Activated CD8-positive, alpha-beta memory T cell treated with anti-CD3 and anti-CD28 coated beads for 36 hours (primary cell): ENCODE measurements around the gene KRT76. TPM values are rescaled to one million over a fixed set of nuclear protein-coding genes. Genes with fewer than 3 reads are reported as not detected.
"Not testable (repeated sequence)": the region's sequence is repeated elsewhere in the genome, so short reads cannot be mapped to it uniquely, and the experiment has no call there.

Experiments used
- CTCF ChIA-PET: fragments of 350-600 bp; sonication (Branson Sonifier 250); formaldehyde crosslinking; loops from one replicate; lab custom pipeline; 2021; ENCODE audit warnings: antibody characterized with exemption; lab: Charles Lee
- POLR2A ChIA-PET: fragments of 350-600 bp; sonication (Branson Sonifier 250); formaldehyde crosslinking; loops from one replicate; lab custom pipeline; 2021; ENCODE audit warnings: antibody characterized with exemption; lab: Charles Lee
- total RNA-seq, 2 experiments: library from RNA; stranded (reverse); gene quantifications; one replicate each; pipeline ENCODE4 v1.2.3, GENCODE V29; 2021

Gene KRT76
- total RNA-seq, 2 experiments from 2014 or later, result not detected

DNA sequence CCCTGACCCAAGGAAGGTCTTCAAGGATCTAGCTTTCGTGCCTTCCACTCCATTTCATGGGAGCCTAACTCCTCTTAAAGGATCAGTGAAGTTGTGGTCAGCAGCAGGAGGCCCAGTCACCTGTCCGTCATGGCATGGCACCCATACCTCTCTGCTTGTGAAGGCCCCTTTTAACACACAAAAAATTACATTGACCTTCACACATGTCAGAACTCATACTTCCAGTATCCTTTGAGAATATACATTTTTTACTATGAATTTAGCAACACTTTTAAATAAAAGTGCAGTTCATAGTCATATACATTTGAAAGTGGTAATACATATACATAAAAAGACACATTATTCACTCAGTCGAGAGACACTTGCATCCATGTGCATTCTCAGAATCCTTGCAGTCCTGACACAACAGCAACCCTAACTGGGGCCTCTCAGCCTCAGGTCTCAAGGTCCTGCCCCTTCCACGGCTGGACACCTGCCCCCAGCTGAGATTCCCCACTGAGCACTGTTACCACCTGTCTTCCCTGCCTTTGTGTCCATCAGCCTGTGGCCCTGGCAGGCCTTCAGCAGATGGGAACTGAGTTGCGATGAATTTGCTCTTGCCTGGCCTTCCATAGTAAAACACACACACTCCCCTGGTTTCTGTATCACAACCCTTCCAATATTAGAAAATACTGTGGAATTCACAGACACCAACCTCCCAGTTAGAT lies 22.5 kb upstream of the KRT76 start:
- ChIA-PET CTCF (no interaction called here), POLR2A (interaction anchor here (0.6 kb wide), 1 partner anchor 677 kb away, joined by 3 read pairs; no protein-coding TSS in a partner anchor)

DNA sequence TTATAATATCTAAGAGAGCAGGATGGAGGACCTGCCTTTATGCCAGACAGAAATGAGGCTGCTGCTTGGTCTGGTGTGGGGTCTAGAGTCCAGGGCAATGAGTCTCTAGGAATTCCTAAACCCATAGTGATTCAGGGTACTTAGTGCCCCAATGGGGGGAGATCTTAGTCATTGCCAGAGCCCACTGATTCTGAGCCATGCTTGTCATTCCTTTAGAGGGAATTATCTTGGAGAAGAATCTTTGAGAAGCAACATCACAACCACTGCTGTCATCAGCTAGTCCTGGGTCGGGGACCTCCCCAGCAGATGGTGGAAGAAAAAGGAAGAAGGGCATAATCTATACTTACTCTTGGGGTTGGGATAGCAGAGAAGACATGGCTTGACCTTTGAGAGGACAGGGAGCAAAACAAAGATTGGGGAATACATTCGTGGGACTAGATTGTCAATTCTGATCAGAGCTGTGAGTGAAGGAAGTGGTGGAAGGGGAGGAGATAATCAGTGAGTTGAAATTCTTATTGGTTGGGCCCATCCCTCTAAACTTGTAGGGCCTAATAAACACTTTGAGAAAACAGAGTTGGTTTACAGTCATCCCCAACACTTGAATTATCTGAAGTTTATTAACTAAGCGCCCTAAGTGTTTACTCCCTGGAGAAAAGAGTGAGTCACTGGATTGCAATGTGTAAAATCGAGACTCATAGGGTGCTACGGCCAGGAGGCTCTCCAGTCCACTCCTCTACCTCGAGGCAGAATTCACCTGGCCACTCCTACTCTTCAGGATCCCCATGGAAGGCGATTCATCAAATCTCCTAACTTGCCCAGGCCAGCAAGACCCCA lies 21.7 kb upstream of the KRT76 start:
- ChIA-PET POLR2A (no interaction called here), CTCF (no interaction called here)

GRCh38 chr12:52798003-52798670 lies 21.0 kb upstream of the KRT76 start:
- POLR2A ChIA-PET, result no interaction called here

DNA sequence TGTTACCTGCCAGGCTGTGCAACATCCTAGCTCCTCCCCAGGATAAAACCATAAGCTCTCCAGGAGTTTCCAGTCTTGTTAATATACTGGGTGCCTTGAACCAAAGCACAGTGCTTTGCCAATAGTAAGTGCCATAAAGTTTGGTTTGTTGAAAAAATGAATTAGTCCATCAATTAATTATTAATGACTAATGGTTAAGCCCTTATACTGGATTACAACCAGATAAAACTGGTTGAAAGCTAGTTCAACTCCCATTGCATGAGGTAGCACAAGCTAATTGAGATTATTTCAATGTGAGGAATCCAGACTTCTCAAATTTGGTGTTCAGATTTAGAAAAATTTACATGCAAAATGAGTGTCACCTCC lies 20.4 kb upstream of the KRT76 start:
- POLR2A ChIA-PET, result no interaction called here
- CTCF ChIA-PET, result no interaction called here

More at GRCh38 chr12:52798003-52798670, 21.0 kb upstream of the KRT76 start:
- CTCF ChIA-PET, result no interaction called here

GRCh38 chr12:52796839-52797528 lies 19.8 kb upstream of the KRT76 start:
- CTCF ChIA-PET, result no interaction called here

GRCh38 chr12:52796429-52796794 lies 19.3 kb upstream of the KRT76 start:
- CTCF ChIA-PET, result interaction anchor here (1.1 kb wide), 1 partner anchor 89 kb away, joined by 3 read pairs; no protein-coding TSS in a partner anchor
- POLR2A ChIA-PET, result no interaction called here

More at GRCh38 chr12:52796839-52797528, 19.8 kb upstream of the KRT76 start:
- POLR2A ChIA-PET, result no interaction called here

- POLR2A ChIA-PET, result no interaction called here
- CTCF ChIA-PET, result interaction anchor here (1.1 kb wide), 1 partner anchor 89 kb away, joined by 3 read pairs; no protein-coding TSS in a partner anchor
Observed at GRCh38 chr12:52795694-52796428, 18.7 kb upstream of the KRT76 start, which contains the start of gene KRT3. KRT3 (minus strand) TSS chr12:52796117; CDS start chr12:52796042, 75 bp downstream.

GRCh38 chr12:52795332-52795674 lies 18.2 kb upstream of the KRT76 start:
- POLR2A ChIA-PET, result not testable (repeated sequence)
- CTCF ChIA-PET, result interaction anchor here (1.1 kb wide), 1 partner anchor 90 kb away, joined by 3 read pairs; no protein-coding TSS in a partner anchor

- ChIA-PET POLR2A (no interaction called here), CTCF (interaction anchor here (1.1 kb wide), 1 partner anchor 90 kb away, joined by 3 read pairs; no protein-coding TSS in a partner anchor)
Observed at GRCh38 chr12:52794479-52795331, 17.6 kb upstream of the KRT76 start.

DNA sequence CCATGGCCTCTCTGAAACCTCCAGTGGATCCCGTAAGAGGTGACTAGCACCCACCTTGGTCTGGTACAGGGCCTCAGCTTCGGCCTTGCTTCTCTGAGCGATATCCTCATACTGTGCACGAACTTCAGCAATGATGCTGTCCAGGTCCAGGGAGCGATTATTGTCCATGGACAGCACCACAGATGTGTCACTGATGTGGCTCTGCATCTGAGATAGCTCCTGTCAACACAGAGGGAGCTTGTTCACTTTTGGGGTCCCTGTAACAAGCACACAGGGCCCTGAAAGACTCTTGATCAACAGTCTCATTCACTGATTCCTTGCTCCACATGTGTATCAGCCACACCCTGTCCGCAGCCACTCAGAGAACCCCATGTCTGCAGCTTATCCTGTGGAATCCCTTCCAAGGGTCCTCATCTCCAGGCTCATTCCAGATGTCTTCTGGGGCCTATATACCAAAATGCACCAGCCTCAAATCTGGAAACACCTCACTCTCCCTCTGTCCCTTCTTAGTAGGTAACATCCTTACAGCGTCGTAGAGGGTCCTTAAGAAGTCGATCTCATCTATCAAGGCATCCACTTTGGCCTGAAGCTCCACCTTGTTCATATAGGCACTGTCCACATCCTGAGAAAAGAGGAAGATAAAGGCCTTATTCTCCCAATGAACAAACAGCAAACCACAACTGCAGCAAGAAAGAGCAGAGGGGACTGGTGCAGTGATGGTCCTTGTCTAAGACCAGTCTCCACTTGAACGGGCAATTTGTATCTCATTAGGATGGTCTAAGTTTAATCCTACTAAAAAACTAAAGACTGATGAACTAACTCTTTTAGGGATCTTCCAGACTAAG lies 15.3 kb upstream of the KRT76 start:
- ChIA-PET CTCF (no interaction called here), POLR2A (no interaction called here)

- ChIA-PET CTCF (interaction anchor here (1.5 kb wide), 1 partner anchor 10 kb away, joined by 4 read pairs; no protein-coding TSS in a partner anchor), POLR2A (no interaction called here)
Observed at GRCh38 chr12:52791271-52792184, 14.4 kb upstream of the KRT76 start.

DNA sequence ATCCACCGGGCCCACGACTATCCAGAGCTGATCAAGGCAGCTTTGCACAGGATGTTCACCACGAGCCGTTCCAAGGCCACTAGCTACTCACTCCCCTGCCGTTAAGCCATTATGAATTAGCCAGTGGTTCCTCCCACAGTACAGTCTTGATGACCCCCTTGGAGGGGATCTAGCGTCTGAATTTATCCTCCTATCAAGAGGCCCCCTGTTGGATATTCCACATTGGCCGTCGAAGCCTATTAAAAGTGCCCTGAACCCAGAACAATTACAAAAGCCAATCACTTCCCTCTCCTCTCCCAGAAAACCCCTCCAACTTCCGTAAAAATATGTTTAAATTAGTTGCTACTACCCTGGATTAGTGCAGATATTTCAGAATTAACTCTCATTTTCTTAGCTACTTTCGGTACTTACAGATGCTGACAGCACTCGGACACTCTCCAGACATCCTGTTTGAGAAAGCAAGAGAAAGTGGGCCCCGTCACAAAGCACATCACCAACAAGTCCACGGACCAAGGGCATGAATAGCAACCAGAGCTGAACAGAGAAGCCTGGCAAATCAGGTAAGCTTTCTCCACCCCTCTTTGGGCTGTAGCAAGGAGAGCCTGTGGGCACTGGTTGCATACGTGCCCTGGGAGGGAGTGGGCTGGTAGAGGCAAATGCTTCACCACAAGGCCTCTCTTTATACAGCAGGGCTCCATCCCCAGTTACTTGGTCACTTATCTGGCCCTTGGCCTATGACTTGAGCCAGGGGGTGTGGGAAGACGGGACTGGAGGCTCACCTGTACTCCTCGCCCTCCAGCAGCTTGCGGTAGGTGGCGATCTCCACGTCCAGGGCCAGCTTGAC lies 13.5 kb upstream of the KRT76 start:
- CTCF ChIA-PET, result interaction anchor here (1.5 kb wide), 1 partner anchor 9 kb away, joined by 4 read pairs; no protein-coding TSS in a partner anchor
- POLR2A ChIA-PET, result no interaction called here

DNA sequence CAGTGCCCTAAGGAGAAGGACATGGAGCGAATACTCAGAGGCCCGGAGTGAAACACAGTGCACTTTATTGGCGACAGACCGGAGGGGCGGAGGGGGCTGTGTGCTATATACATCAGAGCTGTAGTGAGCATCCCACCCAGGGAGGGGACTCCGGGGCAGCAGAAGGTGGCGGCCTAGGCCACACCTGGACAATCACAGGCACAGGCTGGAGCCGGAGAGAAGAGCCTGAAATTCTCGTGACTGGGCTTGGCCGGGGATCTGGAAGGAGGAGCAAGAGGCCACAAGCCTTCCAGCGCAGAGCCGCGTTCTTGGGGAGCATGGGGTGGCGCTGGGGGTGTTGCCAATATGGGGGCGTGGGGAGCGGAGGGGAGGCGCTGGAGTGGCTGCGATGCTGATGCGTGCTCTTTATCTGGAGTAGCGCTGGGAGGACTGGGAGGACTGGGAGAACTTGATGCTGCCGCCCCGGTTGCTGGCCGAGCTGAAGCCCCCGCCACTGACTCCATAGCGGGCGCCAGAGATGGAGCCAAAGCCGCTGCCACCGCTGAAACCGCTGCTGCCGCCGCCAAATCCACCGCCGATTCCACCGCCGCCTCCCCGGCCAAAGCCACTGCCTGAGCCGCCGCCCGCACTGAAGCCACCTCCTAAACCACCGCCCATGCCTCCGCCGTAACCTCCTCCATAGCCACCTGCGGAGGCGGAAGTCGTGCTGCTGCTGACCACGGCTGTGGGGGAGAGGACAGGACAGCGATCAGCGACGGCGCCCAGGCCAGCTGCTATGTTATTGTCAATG lies 12.7 kb upstream of the KRT76 start:
- POLR2A ChIA-PET, result no interaction called here
- CTCF ChIA-PET, result interaction anchor here (1.5 kb wide), 2 partner anchors 8 to 9 kb away, joined by 4 read pairs; no protein-coding TSS in a partner anchor
